ENCODE results near the gene NDUFA6. TPM values are rescaled to one million over a fixed set of nuclear protein-coding genes. Genes with fewer than 3 reads are reported as not detected.

The NDUFA6 gene
- total RNA-seq, 1 experiment from 2014 or later, result 51.7 TPM

Small RNA genes lying within 50 kb of the gene (small RNA-seq; reads per million reads assigned to genes)
- not detected for gene SNORD13P1

Other genes starting within 250 kb of the NDUFA6 start
- 1.0 and 8.8 TPM in 2 replicates for gene SHISA8, start 175.7 kb downstream of the NDUFA6 start, total RNA-seq (2014; rRNA removed; shearing (Covaris generic))
- gene TNFRSF13C, start 164.0 kb downstream of the NDUFA6 start, total RNA-seq (2014; rRNA removed; shearing (Covaris generic)), result 0.02 and 0.03 TPM in 2 replicates
- gene CENPM, start 143.6 kb downstream of the NDUFA6 start, total RNA-seq (2014; rRNA removed; shearing (Covaris generic)), result 54.7 and 66.8 TPM in 2 replicates
- gene SEPTIN3, start 121.3 kb downstream of the NDUFA6 start, total RNA-seq (2014; rRNA removed; shearing (Covaris generic)), result not detected in 2 replicates
- gene WBP2NL, start 92.0 kb downstream of the NDUFA6 start, total RNA-seq (2014; rRNA removed; shearing (Covaris generic)), result not detected in 2 replicates
- gene NAGA, start 20.0 kb downstream of the NDUFA6 start, total RNA-seq (2014; rRNA removed; shearing (Covaris generic)), result 5.8 and 7.5 TPM in 2 replicates
- not detected in 2 replicates for gene PHETA2, start 16.5 kb downstream of the NDUFA6 start, total RNA-seq (2014; rRNA removed; shearing (Covaris generic))
- gene SMDT1, start 11.1 kb downstream of the NDUFA6 start, total RNA-seq (2014; rRNA removed; shearing (Covaris generic)), result 14.1 and 19.4 TPM in 2 replicates
- gene CYP2D6, start 40.0 kb upstream of the NDUFA6 start, total RNA-seq (2014; rRNA removed; shearing (Covaris generic)), result 0.11 and 0.13 TPM in 2 replicates
- gene TCF20, start 179.9 kb upstream of the NDUFA6 start, total RNA-seq (2014; rRNA removed; shearing (Covaris generic)), result 33.6 and 41.4 TPM in 2 replicates

Data from HT1080 (cell line).